Rectal smooth muscle tissue (tissue), 1 donor: ENCODE results near the gene GNA14.
A peak's percentile ranks its signal among the peaks of the same experiment; 100 is the strongest.

Experiments used
- H3K27ac ChIP-seq: one replicate; pipeline ENCODE4 v1.7.0; 2013; ENCODE audit warnings: low read depth, low read length, inconsistent platforms
- H3K27me3 ChIP-seq: one replicate; pipeline ENCODE4 v1.7.0; 2013; ENCODE audit warnings: low read length; ENCODE audit not compliant: control insufficient read depth, insufficient read depth
- H3K36me3 ChIP-seq: one replicate; pipeline ENCODE4 v1.7.0; 2013; ENCODE audit warnings: low read length; ENCODE audit not compliant: control insufficient read depth, insufficient read depth
- H3K4me1 ChIP-seq: one replicate; pipeline ENCODE4 v1.7.0; 2013; ENCODE audit warnings: low read length; ENCODE audit not compliant: control insufficient read depth, insufficient read depth
- H3K4me3 ChIP-seq: one replicate; pipeline ENCODE4 v1.7.0; 2013; ENCODE audit warnings: low read length
- H3K9ac ChIP-seq: one replicate; pipeline ENCODE4 v1.7.0; 2013; ENCODE audit warnings: low read length

GNA14 gene

DNA sequence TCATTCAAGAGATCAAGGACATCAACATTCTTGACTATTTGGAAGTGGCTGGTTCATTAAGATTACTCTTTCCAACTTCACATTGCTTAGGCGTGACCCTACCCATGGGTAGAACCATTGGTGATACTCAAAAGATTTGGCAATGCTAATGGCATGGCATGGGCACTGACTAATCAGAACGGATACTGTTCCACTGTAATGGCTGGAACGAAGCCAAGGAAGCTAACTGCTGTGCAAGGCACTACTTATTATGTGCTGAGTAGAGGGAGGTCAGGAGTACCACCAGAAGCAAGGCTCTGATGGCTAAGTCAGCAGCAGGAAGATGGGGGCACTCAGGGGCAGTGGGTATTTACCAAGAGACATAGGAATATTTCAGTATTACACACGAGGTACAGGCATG lies 31.9 kb downstream of the GNA14 start:
- Histone ChIP-seq H3K9ac (no peak overlapping the region), H3K4me3 (no peak overlapping the region), H3K4me1 (no peaks in the 10 kb centered on the region), H3K36me3 (no peaks in the 10 kb centered on the region), H3K27ac (no peak overlapping the region), H3K27me3 (no peaks in the 10 kb centered on the region)

DNA sequence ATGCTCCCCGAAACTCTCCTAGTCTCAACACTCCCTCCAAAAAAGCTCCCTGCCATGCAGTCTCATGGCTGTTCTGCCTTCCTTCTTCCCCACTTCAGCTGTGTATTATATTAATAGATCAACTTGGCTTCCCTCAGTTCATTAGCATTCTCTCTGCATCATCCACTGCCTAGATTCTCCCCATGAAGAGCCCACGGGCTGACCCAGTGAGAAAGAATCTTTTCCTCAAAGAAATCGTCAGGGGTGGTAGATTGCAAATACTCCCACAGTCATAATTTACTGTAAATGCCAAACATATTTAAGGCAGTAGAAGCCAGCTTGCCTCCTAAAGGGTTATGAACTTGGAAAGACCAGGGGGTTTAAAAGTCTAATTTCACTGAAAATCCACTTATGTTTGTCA lies 33.5 kb downstream of the GNA14 start:
- Histone ChIP-seq H3K27ac (no peak overlapping the region), H3K9ac (no peak overlapping the region), H3K36me3 (no peaks in the 10 kb centered on the region), H3K4me1 (no peaks in the 10 kb centered on the region), H3K27me3 (no peaks in the 10 kb centered on the region), H3K4me3 (no peak overlapping the region)

DNA sequence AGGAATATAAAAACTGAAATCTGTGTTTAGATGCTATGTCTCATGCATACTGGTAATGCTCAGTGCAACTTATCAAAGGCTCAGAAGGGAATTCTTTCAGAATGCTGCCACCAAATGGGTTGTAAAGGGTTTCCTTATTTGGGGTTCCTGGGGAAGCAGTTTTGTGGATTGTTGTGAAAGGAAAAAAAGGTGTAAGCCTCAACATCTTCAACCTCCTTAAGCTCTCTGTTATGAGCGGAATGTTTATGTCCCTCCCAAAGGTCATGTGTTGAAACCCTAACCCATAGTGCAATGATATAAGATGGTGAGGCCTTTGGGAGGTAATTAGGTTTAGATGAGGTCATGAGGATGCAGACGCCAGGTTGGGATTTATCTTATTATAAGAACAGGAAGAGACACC lies 41.6 kb downstream of the GNA14 start:
- H3K36me3 ChIP-seq = no peaks in the 10 kb centered on the region
- no peak overlapping the region for H3K4me3 ChIP-seq
- H3K27ac ChIP-seq = peak overlapping the region; percentile 74
- no peak overlapping the region for H3K9ac ChIP-seq
- H3K4me1 ChIP-seq = peaks cover 11% of the 10 kb centered on the region
- no peaks in the 10 kb centered on the region for H3K27me3 ChIP-seq

DNA sequence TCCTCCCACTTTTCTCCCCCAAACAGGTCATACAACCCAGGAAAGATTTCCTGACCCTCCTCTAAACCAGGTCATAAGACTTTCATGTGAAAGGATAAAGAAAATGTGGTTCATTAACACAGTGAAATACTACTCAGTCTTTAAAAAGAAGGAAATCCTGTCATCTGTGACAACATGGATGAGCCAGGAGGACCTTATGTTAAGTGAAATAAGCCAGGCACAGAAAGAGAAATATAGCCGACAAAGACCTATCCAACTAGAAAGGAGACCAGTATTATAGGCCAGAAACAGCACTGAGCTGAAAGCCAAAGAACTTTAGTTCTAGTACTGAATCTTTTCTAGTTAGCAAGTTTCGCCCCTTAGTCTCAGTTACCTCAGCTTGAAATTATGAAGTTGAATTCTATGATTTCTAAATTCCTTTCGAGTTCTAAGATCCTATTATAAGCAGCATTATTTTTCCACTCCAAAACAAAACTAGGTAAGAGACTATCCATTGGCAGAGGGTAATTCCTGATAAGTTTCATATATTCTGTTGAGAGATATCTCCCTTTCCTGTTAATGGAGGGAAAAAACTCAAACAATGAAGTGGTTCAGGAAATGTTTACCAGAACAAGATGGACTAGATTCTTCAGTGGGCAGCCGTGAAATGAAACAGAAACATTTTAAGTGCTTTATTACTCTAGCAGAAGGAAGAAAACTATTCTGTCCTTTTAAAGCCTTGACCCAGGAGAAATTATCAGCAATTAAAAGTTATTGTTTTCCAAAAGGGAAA lies 42.5 kb downstream of the GNA14 start:
- Histone ChIP-seq H3K4me3 (no peak overlapping the region), H3K4me1 (peaks cover 11% of the 10 kb centered on the region), H3K36me3 (no peaks in the 10 kb centered on the region), H3K27ac (peak overlapping the region; percentile 74), H3K27me3 (no peaks in the 10 kb centered on the region), H3K9ac (no peak overlapping the region)

DNA sequence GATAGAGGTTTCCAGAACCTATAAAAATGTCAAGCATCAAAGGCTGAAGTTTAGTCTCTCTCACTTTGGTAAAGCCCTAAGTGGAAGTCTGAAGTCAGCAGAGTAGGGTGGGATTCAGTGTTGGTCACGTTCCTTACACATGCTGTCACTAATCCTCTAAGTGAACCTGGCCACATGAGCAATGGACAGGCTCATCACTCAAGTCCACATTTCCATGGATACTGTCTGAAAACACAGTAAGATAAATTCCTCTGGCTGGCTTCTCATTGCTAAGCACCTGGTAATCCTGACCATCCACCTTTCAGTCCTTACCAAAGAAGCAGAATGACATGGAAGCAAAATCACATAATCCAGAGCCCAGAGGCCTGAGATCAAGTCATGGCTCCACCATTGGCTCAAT lies 43.8 kb downstream of the GNA14 start:
- Histone ChIP-seq H3K4me3 (no peak overlapping the region), H3K9ac (no peak overlapping the region), H3K4me1 (peaks cover 11% of the 10 kb centered on the region), H3K27me3 (no peaks in the 10 kb centered on the region), H3K36me3 (no peaks in the 10 kb centered on the region), H3K27ac (no peak overlapping the region)

DNA sequence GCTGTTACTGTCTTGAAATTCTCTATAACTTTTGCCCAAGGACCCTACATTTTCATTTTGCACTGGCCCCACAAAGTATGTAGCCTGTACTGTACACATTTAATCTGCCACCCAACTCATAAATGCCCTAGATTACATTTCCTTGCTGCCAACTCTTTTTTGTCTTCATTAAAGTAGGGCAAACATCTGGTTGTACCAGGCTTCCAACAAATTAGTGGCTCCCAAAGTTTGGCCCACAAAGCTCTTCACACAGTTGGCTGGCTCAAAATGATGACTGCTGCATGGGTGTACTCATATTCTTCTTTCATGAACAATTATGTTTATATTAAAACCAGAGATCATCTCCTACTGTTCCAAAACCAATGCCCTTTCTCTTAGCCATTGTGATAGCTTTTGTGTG lies 45.3 kb downstream of the GNA14 start:
- Histone ChIP-seq H3K4me3 (no peak overlapping the region), H3K9ac (no peak overlapping the region), H3K27ac (no peak overlapping the region), H3K27me3 (no peaks in the 10 kb centered on the region), H3K4me1 (peaks cover 18% of the 10 kb centered on the region), H3K36me3 (no peaks in the 10 kb centered on the region)

DNA sequence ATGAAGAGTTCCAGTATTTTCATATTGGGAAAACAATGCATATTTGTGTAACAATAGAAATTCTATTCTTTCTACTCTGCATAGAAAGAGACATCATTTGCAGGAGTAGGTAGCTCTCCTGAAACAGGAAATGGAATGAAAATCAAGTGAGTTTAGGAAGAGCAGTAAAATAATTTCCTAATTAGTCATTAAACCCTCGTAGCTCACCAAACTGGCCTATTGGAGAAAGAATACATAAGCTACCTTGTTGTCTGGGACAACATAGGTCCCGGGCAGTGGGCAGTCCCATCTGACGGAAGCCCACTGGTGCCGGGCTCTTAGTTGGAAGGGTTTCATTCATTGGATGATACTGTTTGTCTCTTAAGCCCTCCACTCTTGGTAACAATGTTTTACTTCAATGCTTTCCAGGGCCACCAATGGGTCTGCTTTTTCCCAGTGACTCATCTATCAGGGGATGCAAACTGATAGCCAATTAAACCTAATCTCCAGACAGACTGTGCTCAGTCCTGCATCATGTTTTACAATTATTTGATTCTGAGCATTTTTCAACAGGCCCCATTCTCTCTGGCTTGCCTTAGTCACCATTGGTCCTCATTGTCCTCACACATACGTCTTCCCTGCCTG lies 46.5 kb downstream of the GNA14 start:
- Histone ChIP-seq H3K4me1 (peaks cover 25% of the 10 kb centered on the region), H3K27ac (no peak overlapping the region), H3K4me3 (no peak overlapping the region), H3K9ac (no peak overlapping the region), H3K27me3 (no peaks in the 10 kb centered on the region), H3K36me3 (no peaks in the 10 kb centered on the region)

DNA sequence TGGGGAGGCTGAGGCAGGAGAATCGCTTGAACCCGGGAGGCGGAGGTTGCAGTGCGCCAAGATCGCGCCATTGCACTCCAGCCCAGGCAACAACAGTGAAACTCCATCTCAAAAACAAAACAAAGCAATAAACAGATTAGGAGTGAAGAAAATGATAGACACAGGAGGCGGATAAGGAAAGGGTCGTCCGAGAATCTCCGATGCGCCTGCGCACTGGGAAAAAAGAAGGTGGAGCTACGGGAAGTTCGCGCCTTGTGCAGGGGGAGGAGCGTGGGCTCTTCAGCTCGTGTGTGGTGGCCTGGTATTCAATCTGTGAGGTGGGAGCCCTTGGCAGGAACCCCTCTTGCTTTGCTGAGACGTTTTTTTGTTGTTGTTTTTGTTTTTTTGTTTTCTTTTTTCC lies 47.3 kb downstream of the GNA14 start:
- Histone ChIP-seq H3K27ac (no peak overlapping the region), H3K36me3 (no peaks in the 10 kb centered on the region), H3K4me1 (peaks cover 20% of the 10 kb centered on the region), H3K4me3 (no peak overlapping the region), H3K27me3 (no peaks in the 10 kb centered on the region), H3K9ac (no peak overlapping the region)

DNA sequence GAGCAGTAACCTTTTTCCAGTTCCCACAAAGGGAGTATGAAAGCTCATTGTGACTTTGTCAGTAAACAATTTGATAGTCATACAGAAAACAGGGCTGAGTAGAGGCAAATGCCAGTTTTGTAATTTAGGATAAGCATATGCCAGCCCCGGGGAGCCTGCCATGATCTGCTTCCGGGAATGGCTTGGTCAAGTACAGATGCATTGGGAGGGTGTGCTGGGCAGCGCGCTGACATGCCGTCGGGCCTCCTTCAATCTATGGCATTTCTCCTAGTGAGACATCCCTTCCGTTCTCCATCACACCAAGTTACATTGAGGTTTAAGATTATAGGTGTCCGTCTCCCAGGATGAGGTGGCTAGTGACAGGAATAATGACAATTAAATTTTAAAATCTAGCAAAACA lies 48.6 kb downstream of the GNA14 start:
- Histone ChIP-seq H3K4me1 (peaks cover 17% of the 10 kb centered on the region), H3K36me3 (no peaks in the 10 kb centered on the region), H3K9ac (no peak overlapping the region), H3K27ac (no peak overlapping the region), H3K27me3 (no peaks in the 10 kb centered on the region), H3K4me3 (no peak overlapping the region)

DNA sequence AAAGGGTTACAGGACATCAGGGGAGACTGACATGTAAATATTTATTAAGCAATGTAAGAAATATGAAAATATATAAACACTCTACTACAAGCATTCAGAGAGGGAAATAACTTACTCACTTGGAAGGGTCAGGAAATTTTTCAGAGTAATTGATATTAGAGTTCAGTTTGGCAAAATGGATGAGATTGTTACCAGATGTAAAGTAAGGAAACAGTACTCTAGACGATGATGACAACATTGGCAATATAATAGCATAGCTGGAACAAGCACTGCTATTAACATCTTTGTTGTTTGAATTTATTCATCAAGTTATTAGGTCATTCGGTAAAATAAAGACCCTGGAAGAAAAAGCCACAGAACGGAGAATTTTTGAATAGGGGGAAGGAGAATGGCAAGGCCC lies 49.1 kb downstream of the GNA14 start:
- H3K27me3 ChIP-seq = no peaks in the 10 kb centered on the region
- no peaks in the 10 kb centered on the region for H3K36me3 ChIP-seq
- H3K27ac ChIP-seq = peak overlapping the region; percentile 23
- H3K4me3 ChIP-seq = no peak overlapping the region
- H3K4me1 ChIP-seq = peaks cover 17% of the 10 kb centered on the region
- H3K9ac ChIP-seq = no peak overlapping the region

DNA sequence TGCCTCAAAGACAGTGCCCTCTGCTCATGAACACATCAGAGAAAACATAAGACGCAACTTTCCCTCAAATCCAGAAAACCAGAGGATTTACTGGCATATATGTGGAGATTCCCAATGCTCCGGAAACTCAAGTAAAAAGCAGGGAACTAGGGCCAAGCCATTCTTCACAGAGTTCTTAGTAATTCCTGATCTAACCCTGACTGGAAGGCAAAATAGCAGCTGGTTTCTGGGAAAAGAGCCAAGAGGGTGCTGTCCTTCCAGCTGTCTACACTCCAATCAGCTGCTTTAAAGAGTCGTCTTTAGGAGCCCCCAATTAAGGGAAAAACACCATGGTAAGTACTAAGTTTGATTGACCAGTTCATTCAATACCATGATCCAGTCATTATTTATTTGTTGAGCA lies 49.6 kb downstream of the GNA14 start:
- Histone ChIP-seq H3K27me3 (no peaks in the 10 kb centered on the region), H3K9ac (no peak overlapping the region), H3K4me3 (no peak overlapping the region), H3K4me1 (peaks cover 17% of the 10 kb centered on the region), H3K36me3 (no peaks in the 10 kb centered on the region), H3K27ac (peak overlapping the region; percentile 27)

DNA sequence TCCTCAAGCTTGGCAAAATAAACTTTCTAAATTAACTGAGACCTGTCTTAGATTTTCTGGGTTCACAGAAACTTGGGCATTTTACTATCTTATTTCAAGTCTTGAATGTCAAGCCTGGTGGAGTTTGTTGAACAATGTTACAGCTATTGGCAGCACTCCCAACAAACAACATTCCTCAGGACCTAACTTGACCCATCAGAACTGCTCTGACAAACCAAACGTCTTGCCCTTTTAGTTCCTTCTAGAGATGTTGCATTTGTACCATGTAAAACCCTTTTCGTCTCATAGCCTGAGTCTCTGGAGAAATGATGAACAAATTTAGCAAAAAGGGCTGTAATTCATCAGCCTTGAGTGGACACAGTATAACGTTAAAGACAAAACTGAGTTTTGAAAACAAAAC lies 51.1 kb downstream of the GNA14 start:
- H3K27me3 ChIP-seq = no peaks in the 10 kb centered on the region
- no peak overlapping the region for H3K4me3 ChIP-seq
- H3K4me1 ChIP-seq = peaks cover 17% of the 10 kb centered on the region
- no peak overlapping the region for H3K27ac ChIP-seq
- H3K9ac ChIP-seq = no peak overlapping the region
- no peaks in the 10 kb centered on the region for H3K36me3 ChIP-seq
